Osteoblast (primary cell): ENCODE measurements around the gene C15orf39. TPM values are rescaled to one million over a fixed set of nuclear protein-coding genes. Genes with fewer than 3 reads are reported as not detected.
A peak's percentile ranks its signal among the peaks of the same experiment; 100 is the strongest.

Source experiments
- DNase-seq: peaks from one replicate; pipeline ENCODE4 v3.0.0; 2011; ENCODE audit warnings: low spot score, mixed read lengths; ENCODE audit not compliant: insufficient read length; ENCODE audit errors: missing footprints
- H2AFZ ChIP-seq: 2 replicates; pipeline ENCODE4 v1.6.0; 2011; ENCODE audit warnings: mild to moderate bottlenecking, low read length
- H3K27ac ChIP-seq: 2 replicates; pipeline ENCODE4 v1.5.1; 2011; ENCODE audit warnings: mild to moderate bottlenecking, low read depth, low read length, moderate library complexity
- H3K27me3 ChIP-seq: 2 replicates; pipeline ENCODE4 v1.6.0; 2012; ENCODE audit warnings: mild to moderate bottlenecking, control low read depth, inconsistent platforms, low read length, moderate library complexity; ENCODE audit not compliant: insufficient read depth
- H3K36me3 ChIP-seq: 2 replicates; pipeline ENCODE4 v1.5.1; 2011; ENCODE audit warnings: mild to moderate bottlenecking, low read length, control low read depth, moderate library complexity; ENCODE audit not compliant: insufficient read depth
- H3K4me1 ChIP-seq: 2 replicates; pipeline ENCODE4 v1.5.1; 2011; ENCODE audit warnings: mild to moderate bottlenecking, low read length, control low read depth, moderate library complexity; ENCODE audit not compliant: insufficient read depth
- H3K4me2 ChIP-seq: 2 replicates; pipeline ENCODE4 v1.6.0; 2011; ENCODE audit warnings: mild to moderate bottlenecking, low read length; ENCODE audit not compliant: insufficient read depth
- H3K4me3 ChIP-seq: fragments of 200-600 bp; sonication (generic); 3 replicates; pipeline ENCODE4 v1.5.1; 2012; ENCODE audit warnings: mild to moderate bottlenecking, low read length, inconsistent platforms; ENCODE audit not compliant: insufficient read depth
- H3K79me2 ChIP-seq: 2 replicates; pipeline ENCODE4 v1.6.0; 2012; ENCODE audit warnings: mild to moderate bottlenecking, low read length, control low read depth, inconsistent platforms; ENCODE audit not compliant: insufficient read depth
- H3K9me3 ChIP-seq: 2 replicates; pipeline ENCODE4 v1.5.1; 2011; ENCODE audit warnings: low read depth, low read length, control low read depth
- H4K20me1 ChIP-seq: 2 replicates; pipeline ENCODE4 v1.6.0; 2012; ENCODE audit warnings: mild to moderate bottlenecking, low read length, control low read depth; ENCODE audit not compliant: insufficient read depth
- CTCF ChIP-seq: IDR thresholded peaks from 2 replicates; pipeline ENCODE4 v1.5.1; 2011; ENCODE audit warnings: mild to moderate bottlenecking, low read depth, low read length, moderate library complexity; ENCODE audit errors: extremely low read depth
- total RNA-seq: library from RNA; depleted of rRNA; stranded (reverse); fragments of >200 nt; gene quantifications from 2 replicates; pipeline ENCODE4 v1.2.3, GENCODE V29; 2012

The C15orf39 gene
- 4.7 and 6.5 TPM in 2 replicates for total RNA-seq

GRCh38 chr15:75201616-75202250, at the start of gene C15orf39:
Gene C15orf39, plus strand, starts transcription at chr15:75201882. Its CDS starts 4,167 bp downstream, at chr15:75206049.
- H3K36me3 ChIP-seq, result no peaks in the 10 kb centered on the region
- H4K20me1 ChIP-seq, result peaks cover 28% of the 10 kb centered on the region
- H3K9me3 ChIP-seq, result no peaks in the 10 kb centered on the region
- peak; percentile 54 for TF ChIP-seq CTCF
- peak within 1 kb of the TSS; percentile 83 for H2AFZ ChIP-seq
- peaks cover 52% of the 10 kb centered on the region for H3K79me2 ChIP-seq
- peak; percentile 99 for DNase-seq
- peaks cover 22% of the 10 kb centered on the region for H3K4me1 ChIP-seq
- peak within 1 kb of the TSS; percentile 96 for H3K27ac ChIP-seq
- H3K27me3 ChIP-seq, result peaks cover 11% of the 10 kb centered on the region
- H3K4me2 ChIP-seq, result peak within 1 kb of the TSS; percentile 98
- peak within 1 kb of the TSS; percentile 99 for H3K4me3 ChIP-seq

DNA sequence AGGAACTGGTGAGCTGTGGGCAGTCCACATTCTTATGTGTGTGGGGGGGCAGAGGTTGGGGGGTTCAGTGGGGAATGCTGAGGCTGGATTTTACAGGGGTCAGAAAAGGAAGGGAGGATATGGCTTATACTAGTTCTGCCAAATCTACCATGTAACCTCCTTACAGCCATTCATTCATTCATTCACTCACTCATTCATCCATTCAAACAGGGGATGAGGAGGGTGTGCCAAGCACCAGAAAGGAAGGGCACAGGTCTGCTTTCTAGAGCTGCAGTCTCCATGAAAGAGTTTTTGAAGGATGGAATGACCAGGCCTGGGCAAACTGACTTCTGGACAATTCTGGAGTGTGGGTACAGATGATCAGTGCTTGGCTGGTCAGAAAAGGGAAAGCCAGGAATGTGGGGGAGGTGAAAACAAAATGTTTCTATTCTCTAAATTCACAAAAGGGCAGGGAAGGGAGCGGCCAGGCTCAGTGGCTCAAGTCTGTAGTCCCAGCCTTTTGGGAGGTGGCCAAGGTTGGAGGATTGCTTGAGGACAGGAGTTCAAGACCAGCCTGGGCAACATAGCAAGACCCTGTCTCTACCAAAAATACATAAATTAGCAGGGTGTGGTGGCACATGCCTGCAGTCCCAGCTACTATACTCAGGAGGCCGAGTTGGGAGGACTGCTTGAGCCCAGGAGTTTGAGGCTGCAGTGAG, 49.2 kb upstream of the C15orf39 start:
- Histone ChIP-seq H3K79me2 (no peaks in the 10 kb centered on the region), H2AFZ (no peak overlapping the region), H4K20me1 (no peaks in the 10 kb centered on the region), H3K4me3 (no peak overlapping the region), H3K27ac (no peak overlapping the region), H3K9me3 (no peaks in the 10 kb centered on the region), H3K4me2 (no peak overlapping the region), H3K27me3 (no peaks in the 10 kb centered on the region), H3K36me3 (no peaks in the 10 kb centered on the region), H3K4me1 (peaks cover 3% of the 10 kb centered on the region)
- no peak for DNase-seq
- no peak for TF ChIP-seq CTCF

DNA sequence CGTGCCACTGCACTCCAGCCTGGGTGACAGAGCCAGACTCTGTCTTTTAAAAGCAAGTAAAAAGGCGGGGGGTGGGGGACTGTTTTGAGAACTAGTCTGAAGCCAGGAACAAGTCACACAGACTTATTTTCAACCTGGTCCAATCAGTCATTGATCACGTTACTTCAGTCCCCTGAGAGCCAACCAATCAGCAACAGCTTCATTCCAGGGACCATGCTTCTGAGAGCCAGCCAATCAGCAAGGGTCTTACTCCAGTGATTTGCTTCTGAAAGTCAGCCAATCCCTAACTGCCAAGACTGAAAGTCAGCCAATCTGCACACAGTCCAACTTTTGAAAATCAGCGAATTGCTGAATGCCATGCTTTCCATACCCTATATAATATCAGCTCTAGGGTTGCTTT, 48.6 kb upstream of the C15orf39 start:
- DNase-seq, result no peak
- Histone ChIP-seq H3K36me3 (no peaks in the 10 kb centered on the region), H3K4me1 (peaks cover 3% of the 10 kb centered on the region), H2AFZ (no peak overlapping the region), H3K27ac (no peak overlapping the region), H3K27me3 (no peaks in the 10 kb centered on the region), H3K4me2 (no peak overlapping the region), H3K9me3 (no peaks in the 10 kb centered on the region), H3K4me3 (no peak overlapping the region), H4K20me1 (no peaks in the 10 kb centered on the region), H3K79me2 (no peaks in the 10 kb centered on the region)
- no peak for TF ChIP-seq CTCF

DNA sequence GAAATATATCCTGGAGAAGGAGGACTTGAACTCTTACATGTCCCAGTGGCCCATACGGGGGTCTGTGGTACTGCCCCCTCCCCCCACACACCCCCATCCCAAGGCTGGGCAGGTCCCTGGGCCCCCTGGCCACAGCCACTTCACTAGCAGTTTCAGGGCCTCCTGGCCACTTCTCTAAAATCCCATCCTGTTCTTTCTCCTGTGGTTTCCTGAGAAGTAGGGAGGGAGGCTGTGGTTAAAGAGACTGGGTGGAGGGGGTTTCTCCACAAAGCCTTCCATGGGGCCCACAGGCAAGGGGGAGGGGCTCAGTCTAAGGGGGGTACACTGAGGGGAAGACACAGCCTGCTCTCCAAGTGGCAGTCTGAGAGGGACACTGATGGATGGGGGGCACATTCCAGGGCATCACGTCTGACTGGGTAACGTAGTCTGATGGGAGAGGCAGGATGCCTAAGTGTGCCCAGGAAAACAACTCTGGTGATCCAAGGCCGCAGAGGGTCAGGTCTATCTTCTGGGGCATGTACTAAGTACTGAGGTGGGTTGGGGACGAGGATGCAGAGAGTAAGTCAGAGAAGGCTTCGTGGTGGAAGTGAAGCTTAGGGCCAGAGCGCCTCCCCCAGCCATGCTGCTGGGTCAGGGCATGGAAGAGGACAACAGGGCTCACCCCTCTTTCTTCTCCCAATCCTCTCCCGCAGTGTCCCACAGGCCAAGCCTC, 48.0 kb upstream of the C15orf39 start:
- Histone ChIP-seq H3K4me2 (no peak overlapping the region), H3K27me3 (no peaks in the 10 kb centered on the region), H2AFZ (no peak overlapping the region), H3K36me3 (no peaks in the 10 kb centered on the region), H3K79me2 (no peaks in the 10 kb centered on the region), H4K20me1 (no peaks in the 10 kb centered on the region), H3K4me3 (no peak overlapping the region), H3K27ac (no peak overlapping the region), H3K4me1 (peaks cover 3% of the 10 kb centered on the region), H3K9me3 (no peaks in the 10 kb centered on the region)
- TF ChIP-seq CTCF, result no peak
- DNase-seq, result no peak
